SK-MEL-5 (cell line): ENCODE results near the gene ENAM. TPM values are rescaled to one million over a fixed set of nuclear protein-coding genes. Genes with fewer than 3 reads are reported as not detected.

Source experiments
- total RNA-seq: library from RNA; depleted of rRNA; stranded (reverse); fragments of >200 nt; shearing (Covaris generic); gene quantifications from 2 replicates; pipeline ENCODE4 v1.2.3, GENCODE V29; 2014; rRNA removed

The ENAM gene
- total RNA-seq, 1 experiment from 2014 or later = not detected

Other genes starting within 250 kb of the ENAM start
- not detected in 2 replicates for gene SMR3B, start 245.6 kb upstream of the ENAM start, total RNA-seq
- not detected in 2 replicates for gene OPRPN, start 230.8 kb upstream of the ENAM start, total RNA-seq
- gene MUC7, start 156.5 kb upstream of the ENAM start, total RNA-seq = 0.69 TPM in 2 replicates
- gene AMTN, start 110.2 kb upstream of the ENAM start, total RNA-seq = not detected in 2 replicates
- gene AMBN, start 36.5 kb upstream of the ENAM start, total RNA-seq = 0.13 TPM in 1 of 2 replicates, not detected in the other
- not detected in 2 replicates for gene JCHAIN, start 37.8 kb downstream of the ENAM start, total RNA-seq
- 20.8 and 22.7 TPM in 2 replicates for gene UTP3, start 59.8 kb downstream of the ENAM start, total RNA-seq
- gene RUFY3, start 93.2 kb downstream of the ENAM start, total RNA-seq = 25.7 and 28.3 TPM in 2 replicates
- gene GRSF1, start 211.1 kb downstream of the ENAM start, total RNA-seq = 194 and 215 TPM in 2 replicates